ENCODE results near the gene ABCB11. TPM values are rescaled to one million over a fixed set of nuclear protein-coding genes. Genes with fewer than 3 reads are reported as not detected.
"Not testable (repeated sequence)": the region's sequence is repeated elsewhere in the genome, so short reads cannot be mapped to it uniquely, and the experiment has no call there.

The ABCB11 gene
- total and polyA plus RNA-seq, 7 donors = 0.01 to 0.12 (median 0.04) TPM; not detected in 2

DNA sequence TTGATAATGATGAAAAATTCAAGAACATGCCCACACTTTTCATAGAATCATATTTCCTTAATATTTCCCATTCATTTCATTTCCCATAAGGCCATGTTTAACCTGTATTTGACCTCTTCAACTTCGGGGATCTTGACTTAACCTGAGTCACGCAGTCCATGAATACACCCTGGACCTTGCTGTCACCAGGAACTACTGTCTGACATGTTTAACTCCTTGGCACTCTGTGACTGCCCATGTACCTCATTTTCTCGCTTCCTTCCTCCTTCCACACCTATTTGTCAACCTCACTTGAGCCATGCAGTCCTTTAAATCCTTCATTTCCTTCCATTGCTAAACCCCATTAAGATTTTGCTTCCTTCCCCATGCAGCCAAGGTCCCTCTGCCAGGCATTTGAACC is 16.3 kb downstream of the ABCB11 start:
- Histone ChIP-seq H3K27ac (no peak overlapping the region), H3K27me3 (ENCODE audit: insufficient read depth in 3 of 3, low read length in 2 of 3) (no peaks in the 10 kb centered on the region), H3K4me3 (no peak overlapping the region), H3K4me1 (no peaks in the 10 kb centered on the region), H3K36me3 (ENCODE audit: insufficient read depth in 1 of 2, low read depth in 1 of 2) (no peaks in the 10 kb centered on the region), H3K9me3 (no peaks in the 10 kb centered on the region)
- DNase-seq (no peak), ATAC-seq (no peak)
- intact Hi-C loops (cut with DNase I) = no loop called here
- TF ChIP-seq, protein P1, sequence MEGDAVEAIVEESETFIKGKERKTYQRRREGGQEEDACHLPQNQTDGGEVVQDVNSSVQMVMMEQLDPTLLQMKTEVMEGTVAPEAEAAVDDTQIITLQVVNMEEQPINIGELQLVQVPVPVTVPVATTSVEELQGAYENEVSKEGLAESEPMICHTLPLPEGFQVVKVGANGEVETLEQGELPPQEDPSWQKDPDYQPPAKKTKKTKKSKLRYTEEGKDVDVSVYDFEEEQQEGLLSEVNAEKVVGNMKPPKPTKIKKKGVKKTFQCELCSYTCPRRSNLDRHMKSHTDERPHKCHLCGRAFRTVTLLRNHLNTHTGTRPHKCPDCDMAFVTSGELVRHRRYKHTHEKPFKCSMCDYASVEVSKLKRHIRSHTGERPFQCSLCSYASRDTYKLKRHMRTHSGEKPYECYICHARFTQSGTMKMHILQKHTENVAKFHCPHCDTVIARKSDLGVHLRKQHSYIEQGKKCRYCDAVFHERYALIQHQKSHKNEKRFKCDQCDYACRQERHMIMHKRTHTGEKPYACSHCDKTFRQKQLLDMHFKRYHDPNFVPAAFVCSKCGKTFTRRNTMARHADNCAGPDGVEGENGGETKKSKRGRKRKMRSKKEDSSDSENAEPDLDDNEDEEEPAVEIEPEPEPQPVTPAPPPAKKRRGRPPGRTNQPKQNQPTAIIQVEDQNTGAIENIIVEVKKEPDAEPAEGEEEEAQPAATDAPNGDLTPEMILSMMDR (IDR thresholded peaks at IDR 0.05) = no peak
- 61 to 75% (median 72%) methylated on average over 3 of the region's 3 CpGs for WGBS, 3 donors

DNA sequence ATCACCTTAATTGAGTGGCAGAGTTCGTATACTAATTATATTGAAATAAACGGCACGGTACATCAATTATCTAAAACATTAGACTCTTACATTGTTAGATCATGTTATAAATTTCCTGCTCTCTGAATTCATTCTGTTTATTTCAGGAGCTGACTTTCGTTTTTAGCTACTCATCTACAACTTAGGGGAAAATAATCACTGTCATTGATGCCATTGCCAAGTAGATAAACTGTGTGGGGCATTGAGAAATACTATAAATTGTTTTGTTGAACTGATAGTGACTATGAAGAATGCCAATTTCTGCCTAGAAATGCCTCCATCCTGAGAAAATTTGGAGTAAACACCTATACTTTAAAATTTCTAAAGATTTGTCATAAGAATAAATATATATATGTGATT is 17.5 kb downstream of the ABCB11 start:
- 32 to 49% (median 41%) methylated on average over 4 of the region's 4 CpGs for WGBS, 3 donors
- Histone ChIP-seq H3K9me3 (no peaks in the 10 kb centered on the region), H3K27ac (no peak overlapping the region), H3K4me1 (no peaks in the 10 kb centered on the region), H3K36me3 (ENCODE audit: insufficient read depth in 1 of 2, low read depth in 1 of 2) (no peaks in the 10 kb centered on the region), H3K4me3 (no peak overlapping the region), H3K27me3 (ENCODE audit: insufficient read depth in 3 of 3, low read length in 2 of 3) (no peaks in the 10 kb centered on the region)
- intact Hi-C loops (cut with DNase I) = no loop called here
- TF ChIP-seq, protein P1 (IDR thresholded peaks at IDR 0.05) = no peak
- no peak for ATAC-seq
- DNase-seq = no peak

DNA sequence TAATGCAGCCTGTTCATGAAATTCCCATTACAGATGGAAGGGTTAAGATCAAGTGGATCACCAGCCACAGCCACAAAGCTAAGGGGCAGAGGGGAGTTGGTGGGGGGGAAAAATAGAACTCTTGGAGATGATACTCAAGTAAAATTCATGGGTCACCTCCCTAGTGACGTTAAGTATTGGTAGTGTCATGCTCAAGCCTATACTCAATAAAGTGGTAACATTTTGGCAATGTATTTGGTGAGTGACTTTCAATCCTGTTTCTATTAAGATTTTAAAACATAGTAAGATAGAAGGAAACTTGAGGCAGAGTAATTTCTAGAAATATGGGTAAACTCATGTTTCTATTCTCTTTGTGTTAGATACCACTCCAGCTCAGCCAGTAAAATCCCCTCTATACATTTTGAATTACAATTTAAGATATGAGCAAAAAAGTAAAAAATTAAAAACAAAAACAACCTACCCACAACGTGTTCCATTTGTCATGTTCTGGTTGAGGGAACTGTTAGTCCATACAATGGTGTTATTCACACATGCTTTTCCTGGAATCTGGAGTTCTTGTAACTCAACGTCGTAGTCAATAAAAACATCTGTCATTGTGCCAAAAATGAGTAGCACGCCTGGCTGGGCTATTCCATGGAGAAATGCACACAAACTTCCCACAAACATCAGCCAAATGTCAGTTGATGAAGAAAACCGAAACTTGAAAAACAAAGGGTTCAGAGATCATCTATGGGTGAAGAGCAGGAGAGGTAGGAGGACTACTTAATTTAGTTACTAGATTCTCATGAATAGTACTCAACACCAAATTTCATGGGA is 18.1 kb downstream of the ABCB11 start:
- no peaks in the 10 kb centered on the region for H3K36me3 ChIP-seq (ENCODE audit: insufficient read depth in 1 of 2, low read depth in 1 of 2)
- no peaks in the 10 kb centered on the region for H3K4me1 ChIP-seq
- ATAC-seq (no peak), DNase-seq (no peak)
- 19 to 32% (median 23%) methylated on average over 6 of the region's 6 CpGs for WGBS, 3 donors
- no peak overlapping the region for H3K4me3 ChIP-seq
- intact Hi-C loops (cut with DNase I) = no loop called here
- no peaks in the 10 kb centered on the region for H3K27me3 ChIP-seq (ENCODE audit: insufficient read depth in 3 of 3, low read length in 2 of 3)
- no peak overlapping the region for H3K27ac ChIP-seq
- H3K9me3 ChIP-seq = no peaks in the 10 kb centered on the region
- TF ChIP-seq, protein P1 (IDR thresholded peaks at IDR 0.05) = no peak

DNA sequence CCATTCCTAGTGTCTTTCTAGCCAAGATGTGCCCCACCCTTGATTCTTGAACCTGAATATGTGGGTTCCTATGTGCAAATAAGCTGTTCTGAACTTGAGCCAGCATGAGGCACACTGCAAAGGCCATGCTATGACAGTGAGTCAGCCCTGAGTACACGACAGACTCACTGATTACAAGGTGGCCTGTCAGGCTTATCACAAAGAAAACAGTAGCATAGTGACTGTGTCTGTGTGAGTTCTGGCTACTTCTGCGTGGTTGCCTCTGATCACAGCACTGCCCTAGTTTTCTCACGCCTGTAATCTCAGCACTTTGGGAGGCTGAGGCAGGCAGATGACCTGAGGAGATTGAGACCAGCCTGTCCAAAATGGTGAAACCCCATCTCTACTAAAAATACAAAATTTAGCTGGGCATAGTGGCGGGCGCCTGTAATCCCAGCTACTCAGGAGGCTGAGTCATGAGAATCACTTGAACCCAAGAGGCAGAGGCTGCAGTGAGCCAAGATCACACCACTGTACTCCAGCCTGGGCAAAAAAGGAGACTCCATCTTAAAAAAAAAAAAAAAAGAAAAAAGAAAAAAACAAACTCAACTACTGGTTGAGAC is 18.8 kb downstream of the ABCB11 start:
- H3K27ac ChIP-seq, ATAC-seq: not testable (repeated sequence)
- 72 to 76% (median 75%) methylated on average over 5 of the region's 5 CpGs for WGBS, 3 donors

DNA sequence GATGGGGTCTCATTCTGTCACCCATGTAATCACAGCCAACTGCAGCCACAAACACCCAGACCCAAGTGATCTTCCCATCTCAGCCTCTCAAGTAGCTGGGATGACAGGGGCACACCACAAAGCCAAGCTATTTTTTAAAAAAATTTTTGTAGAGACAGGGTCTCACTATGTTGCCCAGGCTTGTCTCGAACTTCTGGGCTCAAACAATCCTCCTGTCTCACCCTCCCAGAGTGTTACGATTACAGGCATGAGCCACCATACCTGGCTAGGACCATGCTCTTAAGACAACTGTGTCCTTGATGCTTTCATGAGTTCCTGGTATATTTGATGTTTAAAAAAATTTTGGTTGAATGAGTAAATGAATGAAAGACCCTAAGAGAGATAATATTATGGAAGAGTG is 19.4 kb downstream of the ABCB11 start:
- DNase-seq (no peak), ATAC-seq (no peak)
- 83 to 91% (median 87%) methylated on average over 2 of the region's 2 CpGs for WGBS, 3 donors
- TF ChIP-seq, protein P1 (IDR thresholded peaks at IDR 0.05) = no peak
- H3K27ac ChIP-seq = no peak overlapping the region
- no peaks in the 10 kb centered on the region for H3K9me3 ChIP-seq
- H3K4me1 ChIP-seq = no peaks in the 10 kb centered on the region
- H3K4me3 ChIP-seq = no peak overlapping the region
- H3K27me3 ChIP-seq (ENCODE audit: insufficient read depth in 3 of 3, low read length in 2 of 3) = no peaks in the 10 kb centered on the region
- H3K36me3 ChIP-seq (ENCODE audit: insufficient read depth in 1 of 2, low read depth in 1 of 2) = no peaks in the 10 kb centered on the region
- intact Hi-C loops (cut with DNase I) = no loop called here

More for the DNA sequence above, 18.8 kb downstream of the ABCB11 start:
- DNase-seq; H3K36me3 ChIP-seq (ENCODE audit: insufficient read depth in 1 of 2, low read depth in 1 of 2); H3K4me3 ChIP-seq; H3K27me3 ChIP-seq (ENCODE audit: insufficient read depth in 3 of 3, low read length in 2 of 3); H3K4me1 ChIP-seq; intact Hi-C loops (cut with DNase I); H3K9me3 ChIP-seq: not testable (repeated sequence)
